Keratinocyte (primary cell): ENCODE data around the gene STEAP3. TPM values are rescaled to one million over a fixed set of nuclear protein-coding genes. Genes with fewer than 3 reads are reported as not detected.

ENCODE experiments used
- DNase-seq: peaks from one replicate; pipeline ENCODE4 v3.0.0-alpha.2; 2011; ENCODE audit warnings: low read depth, missing footprints, low spot score
- FAIRE-seq: peaks from 2 replicates; lab custom pipeline; 2011; peaks lifted over from hg19 to GRCh38; lab: Jason Lieb, UNC
- H2AFZ ChIP-seq: 2 replicates; pipeline ENCODE4 v1.6.0; 2012; ENCODE audit warnings: low read length, control low read depth, inconsistent platforms; ENCODE audit not compliant: control insufficient read depth
- H3K27ac ChIP-seq: 2 replicates; pipeline ENCODE4 v1.5.1; 2011; ENCODE audit warnings: low read length; ENCODE audit not compliant: control insufficient read depth, insufficient read depth
- H3K27me3 ChIP-seq: 3 replicates; pipeline ENCODE4 v1.6.0; 2011; ENCODE audit warnings: low read length; ENCODE audit not compliant: control insufficient read depth, insufficient read depth; ENCODE audit errors: extremely low read depth
- H3K36me3 ChIP-seq, 2 experiments: 2 replicates in 1 of 2; 3 replicates in 1 of 2; pipeline ENCODE4 v1.5.1; 2011; ENCODE audit warnings: low read length in 2 of 2, mild to moderate bottlenecking in 1 of 2; ENCODE audit not compliant: control insufficient read depth in 2 of 2, insufficient read depth in 2 of 2; ENCODE audit errors: extremely low read depth in 1 of 2
- H3K4me1 ChIP-seq: 3 replicates; pipeline ENCODE4 v1.5.1; 2011; ENCODE audit warnings: low read length; ENCODE audit not compliant: control insufficient read depth, insufficient read depth; ENCODE audit errors: extremely low read depth
- H3K4me2 ChIP-seq: 3 replicates; pipeline ENCODE4 v1.6.0; 2011; ENCODE audit warnings: low read depth, low read length; ENCODE audit not compliant: control insufficient read depth, insufficient read depth; ENCODE audit errors: extremely low read depth
- H3K4me3 ChIP-seq, 3 experiments: fragments of 200-600 bp in 1 of 3; sonication (generic) in 1 of 3; 2 replicates in 2 of 3; 3 replicates in 1 of 3; pipeline ENCODE4 v1.5.1; 2011 to 2016; ENCODE audit warnings: low read length in 3 of 3, mild to moderate bottlenecking in 3 of 3, control low read depth in 2 of 3, inconsistent platforms in 1 of 3, low read depth in 1 of 3, mixed read lengths in 1 of 3, mixed run types in 1 of 3, moderate library complexity in 1 of 3; ENCODE audit not compliant: control insufficient read depth in 2 of 3, insufficient read depth in 2 of 3; ENCODE audit errors: extremely low read depth in 1 of 3
- H3K79me2 ChIP-seq: 2 replicates; pipeline ENCODE4 v1.6.0; 2012; ENCODE audit warnings: low read length; ENCODE audit not compliant: control insufficient read depth, insufficient read depth
- H3K9ac ChIP-seq: 3 replicates; pipeline ENCODE4 v1.6.0; 2011; ENCODE audit warnings: low read length; ENCODE audit not compliant: control insufficient read depth, insufficient read depth; ENCODE audit errors: extremely low read depth
- H3K9me1 ChIP-seq: 3 replicates; pipeline ENCODE4 v1.6.0; 2011; ENCODE audit warnings: low read length; ENCODE audit not compliant: control insufficient read depth, insufficient read depth; ENCODE audit errors: extremely low read depth
- H3K9me3 ChIP-seq: 2 replicates; pipeline ENCODE4 v1.5.1; 2012; ENCODE audit warnings: low read depth, low read length; ENCODE audit not compliant: control insufficient read depth
- H4K20me1 ChIP-seq: 3 replicates; pipeline ENCODE4 v1.6.0; 2011; ENCODE audit warnings: low read length; ENCODE audit not compliant: control insufficient read depth, insufficient read depth; ENCODE audit errors: extremely low read depth
- EZH2 ChIP-seq: IDR thresholded peaks from one replicate; pipeline ENCODE4 v1.6.1; 2012; ENCODE audit warnings: inconsistent platforms, mild to moderate bottlenecking, low read length, moderate library complexity
- dilution Hi-C: fragments of 300-500 bp; cut with MboI; formaldehyde crosslinking; loops from one replicate; pipeline ENCODE4 v1.7.0; 2020; ENCODE audit warnings: low sequenced_read_pairs; ENCODE audit not compliant: extremely low pct_ligation_motif_present
- polyA plus RNA-seq, 5 experiments: library from polyadenylated mRNA; depleted of rRNA in 3 of 5; stranded (reverse) in 3 of 5; stranded (forward) in 1 of 5; unstranded in 1 of 5; fragments of >200 nt; gene quantifications; 1 replicate in 1 of 5; 2 replicates in 3 of 5; 3 replicates in 1 of 5; pipeline versions ENCODE4 v1.2.1 to v1.2.3, GENCODE V29; 2011 to 2012; ENCODE audit warnings: missing spikeins in 2 of 5, low read depth in 1 of 5, low replicate concordance in 1 of 5
- TF ChIP-seq, protein P1 (sequence below), 3 experiments: IDR thresholded peaks in 1 of 3; conservative IDR thresholded peaks in 1 of 3; optimal IDR thresholded peaks in 1 of 3; 2 replicates in 2 of 3; 3 replicates in 1 of 3; pipeline versions ENCODE3 to v1.5.1; 2011; ENCODE audit warnings: low read length in 3 of 3, mild to moderate bottlenecking in 3 of 3, moderate library complexity in 2 of 3, control low read depth in 1 of 3, inconsistent platforms in 1 of 3; ENCODE audit not compliant: insufficient read depth in 2 of 3; ENCODE audit errors: extremely low read depth in 1 of 3

STEAP3 gene
- polyA plus RNA-seq, 1 donor (not counting 4 experiments of a cell fraction or from before 2014, with no cell fraction given) = 19.9 TPM

DNA sequence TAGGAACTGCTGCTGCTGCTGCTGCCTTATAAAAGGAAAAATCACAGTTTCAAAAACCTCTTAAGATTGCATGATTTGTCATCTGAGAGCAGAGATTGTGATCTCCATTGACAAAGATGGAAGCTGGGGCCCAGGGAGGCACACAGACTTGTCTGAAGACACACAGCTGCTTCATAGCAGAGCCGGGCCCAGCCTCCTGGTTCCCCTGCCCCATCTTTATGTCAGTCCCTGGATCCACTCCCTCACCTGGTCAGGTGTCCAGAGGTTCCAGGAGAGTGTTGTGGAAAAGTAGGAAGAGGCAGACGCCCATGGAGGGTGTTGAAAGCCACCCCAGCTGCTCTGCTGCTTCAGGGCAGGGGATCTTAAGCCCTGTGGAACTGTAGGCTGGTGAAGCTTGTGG lies 20.0 kb downstream of the STEAP3 start:
- TF ChIP-seq, protein P1, sequence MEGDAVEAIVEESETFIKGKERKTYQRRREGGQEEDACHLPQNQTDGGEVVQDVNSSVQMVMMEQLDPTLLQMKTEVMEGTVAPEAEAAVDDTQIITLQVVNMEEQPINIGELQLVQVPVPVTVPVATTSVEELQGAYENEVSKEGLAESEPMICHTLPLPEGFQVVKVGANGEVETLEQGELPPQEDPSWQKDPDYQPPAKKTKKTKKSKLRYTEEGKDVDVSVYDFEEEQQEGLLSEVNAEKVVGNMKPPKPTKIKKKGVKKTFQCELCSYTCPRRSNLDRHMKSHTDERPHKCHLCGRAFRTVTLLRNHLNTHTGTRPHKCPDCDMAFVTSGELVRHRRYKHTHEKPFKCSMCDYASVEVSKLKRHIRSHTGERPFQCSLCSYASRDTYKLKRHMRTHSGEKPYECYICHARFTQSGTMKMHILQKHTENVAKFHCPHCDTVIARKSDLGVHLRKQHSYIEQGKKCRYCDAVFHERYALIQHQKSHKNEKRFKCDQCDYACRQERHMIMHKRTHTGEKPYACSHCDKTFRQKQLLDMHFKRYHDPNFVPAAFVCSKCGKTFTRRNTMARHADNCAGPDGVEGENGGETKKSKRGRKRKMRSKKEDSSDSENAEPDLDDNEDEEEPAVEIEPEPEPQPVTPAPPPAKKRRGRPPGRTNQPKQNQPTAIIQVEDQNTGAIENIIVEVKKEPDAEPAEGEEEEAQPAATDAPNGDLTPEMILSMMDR (optimal IDR thresholded peaks at IDR 0.05 in 1 of 3, IDR thresholded peaks at IDR 0.05 in 1 of 3, conservative IDR thresholded peaks at IDR 0.05 in 1 of 3; ENCODE audit: extremely low read depth in 1 of 3, insufficient read depth in 2 of 3, low read length in 3 of 3) = no peak
- no peak for TF ChIP-seq EZH2
- Histone ChIP-seq H3K79me2 (no peaks in the 10 kb centered on the region), H4K20me1 (peaks cover 3% of the 10 kb centered on the region), H3K4me1 (peaks cover 20% of the 10 kb centered on the region), H3K9me3 (peaks cover 2% of the 10 kb centered on the region), H2AFZ (no peak overlapping the region), H3K27ac (no peak overlapping the region), H3K9me1 (no peaks in the 10 kb centered on the region), H3K36me3 (peaks cover 10 to 13% of the 10 kb centered on the region in 2 experiments), H3K4me2 (no peak overlapping the region), H3K4me3 (no peak overlapping the region), H3K27me3 (no peaks in the 10 kb centered on the region), H3K9ac (no peak overlapping the region)
- FAIRE-seq = no peak
- DNase-seq = no peak
- dilution Hi-C loops = no loop called here

DNA sequence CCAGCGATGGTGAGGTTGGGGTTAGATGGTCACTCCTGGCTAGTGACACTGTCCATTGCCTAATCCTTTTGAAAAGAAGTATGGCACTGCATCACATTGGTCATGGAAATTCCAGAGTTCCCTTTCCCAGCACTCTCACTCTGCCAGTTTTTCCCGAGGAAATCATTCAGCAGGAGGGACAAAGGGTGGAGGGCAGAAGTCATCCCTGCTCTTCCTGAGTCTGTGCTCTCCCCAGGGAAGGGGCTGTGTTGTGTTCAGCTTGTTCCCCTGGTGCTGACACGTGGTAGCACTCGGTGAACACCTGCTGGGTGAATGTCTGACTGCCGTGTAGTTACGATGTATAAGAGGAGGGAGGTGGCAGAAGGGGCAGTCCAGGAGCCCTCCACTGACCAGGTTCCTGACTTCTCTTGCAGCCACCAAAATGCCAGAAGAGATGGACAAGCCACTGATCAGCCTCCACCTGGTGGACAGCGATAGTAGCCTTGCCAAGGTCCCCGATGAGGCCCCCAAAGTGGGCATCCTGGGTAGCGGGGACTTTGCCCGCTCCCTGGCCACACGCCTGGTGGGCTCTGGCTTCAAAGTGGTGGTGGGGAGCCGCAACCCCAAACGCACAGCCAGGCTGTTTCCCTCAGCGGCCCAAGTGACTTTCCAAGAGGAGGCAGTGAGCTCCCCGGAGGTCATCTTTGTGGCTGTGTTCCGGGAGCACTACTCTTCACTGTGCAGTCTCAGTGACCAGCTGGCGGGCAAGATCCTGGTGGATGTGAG lies 21.6 kb downstream of the STEAP3 start:
- Histone ChIP-seq H3K9ac (no peak overlapping the region), H3K27me3 (no peaks in the 10 kb centered on the region), H3K4me3 (no peak overlapping the region), H2AFZ (no peak overlapping the region), H4K20me1 (peaks cover 3% of the 10 kb centered on the region), H3K4me1 (peaks cover 15% of the 10 kb centered on the region), H3K79me2 (no peaks in the 10 kb centered on the region), H3K27ac (no peak overlapping the region), H3K9me1 (no peaks in the 10 kb centered on the region), H3K4me2 (no peak overlapping the region), H3K36me3 (peaks cover 15 to 17% of the 10 kb centered on the region in 2 experiments), H3K9me3 (peaks cover 2% of the 10 kb centered on the region)
- FAIRE-seq (no peak), DNase-seq (no peak)
- dilution Hi-C loops = no loop called here
- no peak for TF ChIP-seq EZH2
- TF ChIP-seq, protein P1 (optimal IDR thresholded peaks at IDR 0.05 in 1 of 3, IDR thresholded peaks at IDR 0.05 in 1 of 3, conservative IDR thresholded peaks at IDR 0.05 in 1 of 3; ENCODE audit: extremely low read depth in 1 of 3, insufficient read depth in 2 of 3, low read length in 3 of 3) = no peak
